T-helper 9 cell (primary cell): ENCODE data around the gene TBRG4.
"Not testable (repeated sequence)": the region's sequence is repeated elsewhere in the genome, so short reads cannot be mapped to it uniquely, and the experiment has no call there.

Source experiments
- DNase-seq: peaks from one replicate; pipeline ENCODE4 v3.0.0-alpha.2; 2020
- total RNA-seq, 2 donors: gene quantifications; one replicate each; lab custom pipeline; 2026; lab: John Stamatoyannopoulos, UW

The TBRG4 gene
- 77.0 to 115 reads per million in 2 donors for total RNA-seq

DNA sequence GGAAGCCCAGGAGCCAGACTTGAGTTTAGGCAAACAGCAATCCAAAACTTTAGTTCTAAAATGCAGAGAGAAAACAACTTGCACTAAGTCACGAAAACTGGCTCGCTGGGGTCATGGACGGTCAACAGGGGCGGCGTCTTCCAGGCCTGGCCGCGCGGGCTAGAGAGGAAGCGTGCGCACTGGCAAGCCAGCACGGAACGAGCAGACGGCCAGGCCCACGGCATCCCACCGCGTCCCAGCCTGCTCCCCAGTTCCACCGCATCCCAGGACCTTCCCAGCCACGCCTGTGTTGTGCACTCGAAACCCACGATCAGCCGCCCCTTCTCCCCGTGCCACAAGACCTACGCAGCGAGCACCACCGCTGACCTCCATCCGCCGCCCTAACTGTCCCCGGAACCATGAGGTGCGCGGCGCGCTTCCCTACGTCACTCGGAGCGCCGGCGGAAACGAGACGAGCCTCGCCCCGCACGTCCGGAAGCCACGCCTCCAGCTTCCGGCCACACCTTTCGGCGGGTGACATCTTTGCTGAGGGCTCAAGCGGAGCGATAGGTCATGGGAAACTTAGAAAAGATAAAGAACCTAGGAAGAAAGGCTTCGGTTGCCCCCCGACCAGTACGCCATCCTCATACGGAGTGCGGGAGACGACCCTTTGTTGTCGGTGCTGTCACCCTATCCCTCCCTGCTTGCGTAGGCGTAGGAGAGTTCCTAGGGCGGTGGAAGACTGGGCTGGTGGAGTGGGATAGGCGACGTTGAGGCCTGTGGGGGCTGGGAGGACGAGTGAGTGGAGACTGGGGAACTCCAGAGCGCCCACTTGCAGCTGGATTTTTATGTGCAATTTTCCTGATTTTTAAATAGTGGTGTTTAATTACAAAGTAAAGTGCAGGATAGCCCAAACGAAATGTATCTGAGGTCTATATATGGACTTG, at the start of gene TBRG4:
TSS of gene TBRG4 (minus strand) at position 400 of the 926 bp plus-strand sequence. CDS start 2,460 bp downstream, outside the sequence.
- DNase-seq, result peak; percentile 92

DNA sequence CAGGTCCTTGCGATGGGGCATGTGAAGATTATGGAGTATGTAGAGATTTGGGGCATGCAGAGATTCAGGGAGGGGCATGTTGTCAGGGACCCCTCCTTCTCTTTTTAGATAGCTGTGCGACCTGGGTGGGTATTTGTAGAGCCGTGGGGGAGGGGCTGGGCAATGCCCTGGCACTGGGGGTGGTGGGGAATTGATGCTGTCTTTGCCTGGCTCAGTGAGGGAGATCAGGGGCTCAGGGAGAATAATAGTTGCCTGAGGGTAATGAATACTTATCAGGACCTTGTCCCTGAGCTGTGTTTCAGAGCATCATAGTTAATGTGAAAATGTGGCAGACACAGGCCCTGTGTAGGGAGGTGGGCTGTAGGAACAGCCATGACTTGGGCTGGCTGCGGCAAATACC, 49.6 kb upstream of the TBRG4 start:
- DNase-seq, result no peak

DNA sequence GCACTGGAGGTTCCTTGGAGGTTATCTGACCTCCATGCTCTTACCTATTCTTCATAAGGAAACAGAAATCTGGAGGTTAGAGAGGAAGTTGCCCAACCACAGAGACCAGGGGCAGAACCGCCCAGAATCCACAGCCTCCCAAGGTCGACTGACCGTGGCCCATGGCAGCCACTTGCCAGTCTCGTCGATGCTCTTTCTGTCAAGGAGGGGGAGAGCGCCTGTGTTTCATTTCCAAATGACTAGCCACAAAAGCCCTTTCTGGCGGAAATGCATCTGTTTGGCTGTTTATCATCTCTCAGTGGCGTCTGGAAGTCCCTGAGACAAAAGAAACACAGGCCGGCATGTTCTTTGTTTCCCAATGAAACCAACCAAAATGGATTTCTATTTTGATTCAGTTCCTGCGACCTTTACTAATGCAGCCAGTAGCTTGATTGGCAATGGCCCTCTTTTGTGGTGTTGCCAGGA, 49.0 kb upstream of the TBRG4 start:
- DNase-seq, result no peak

DNA sequence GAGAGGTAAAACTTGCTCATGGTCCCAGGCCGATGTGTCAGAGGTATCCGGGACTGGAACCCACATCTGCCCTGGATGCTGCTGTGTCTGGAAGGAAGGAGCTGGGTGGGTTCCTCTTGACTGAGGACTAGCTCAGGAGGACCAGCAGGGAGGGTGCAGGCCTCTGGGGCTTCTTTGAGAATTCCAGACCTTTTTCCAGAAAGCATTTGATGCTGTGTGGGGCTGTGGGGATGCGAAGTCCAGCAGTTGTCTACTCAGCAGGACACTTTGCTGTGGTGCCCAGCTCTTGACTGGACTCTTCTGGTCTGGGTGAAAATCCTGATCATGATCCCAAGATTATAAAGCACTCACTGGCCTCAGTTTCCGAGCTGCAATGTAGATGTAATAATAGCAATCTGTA, 47.8 kb upstream of the TBRG4 start:
- DNase-seq, result no peak

DNA sequence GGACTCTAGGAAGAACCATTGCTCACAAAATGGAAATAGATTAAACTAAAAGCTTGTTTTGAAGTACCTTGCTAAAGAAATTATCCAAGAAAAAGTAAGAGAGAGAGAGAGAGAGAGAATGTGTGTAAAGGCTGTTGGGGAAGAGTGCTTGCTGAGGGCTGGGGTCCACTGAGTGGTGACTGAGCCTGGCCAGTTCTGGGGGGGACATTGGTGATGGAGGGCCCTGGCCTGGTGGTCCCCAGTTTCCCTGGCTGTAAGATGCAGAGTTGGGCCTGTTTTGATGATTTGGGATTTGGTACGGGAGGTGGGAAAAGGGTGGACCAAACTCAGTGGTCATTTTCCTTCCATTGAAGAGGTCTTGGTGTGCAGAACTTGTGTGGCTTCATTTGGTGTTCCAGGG, 47.0 kb upstream of the TBRG4 start:
- no peak for DNase-seq

DNA sequence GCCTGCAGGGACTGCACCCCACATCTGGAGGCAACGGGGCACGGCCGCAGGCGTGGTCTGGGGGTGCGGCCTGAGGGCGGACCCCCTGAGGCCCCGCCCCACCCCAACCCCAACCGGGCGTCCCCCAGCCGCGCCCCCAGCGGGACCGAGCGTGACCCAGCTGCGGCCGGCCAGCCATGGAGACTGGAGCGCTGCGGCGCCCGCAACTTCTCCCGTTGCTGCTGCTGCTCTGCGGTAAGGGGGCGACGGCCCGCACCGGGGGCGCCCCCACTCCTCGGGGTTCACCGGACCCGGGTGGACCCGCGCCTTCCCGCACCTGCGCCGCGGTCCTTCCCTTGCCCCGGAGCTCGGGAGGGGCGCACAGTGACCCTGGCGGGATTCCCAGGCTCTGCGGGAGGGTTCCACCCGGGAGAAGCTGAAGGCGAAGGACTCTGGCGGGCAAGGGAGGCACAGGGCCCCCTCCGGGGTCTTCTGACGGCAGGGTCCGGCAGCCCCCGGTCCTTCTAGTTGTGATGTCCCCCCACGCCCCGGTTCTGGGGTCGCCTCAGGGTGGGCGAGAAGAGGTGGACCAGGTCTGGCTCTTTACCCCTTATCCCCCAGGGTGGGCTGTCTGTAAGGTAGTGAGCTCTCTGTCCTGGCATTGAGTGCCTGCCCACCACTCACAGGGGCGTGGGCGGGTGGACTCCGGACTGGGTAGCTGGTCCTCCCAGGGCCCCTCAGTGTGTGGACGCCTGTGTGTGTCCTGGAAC, 46.3 kb upstream of the TBRG4 start, which contains the start of gene RAMP3:
TSS of gene RAMP3 (plus strand) at position 139 of the 749 bp plus-strand sequence. CDS start at position 177, 38 bp downstream.
- DNase-seq, result no peak

DNA sequence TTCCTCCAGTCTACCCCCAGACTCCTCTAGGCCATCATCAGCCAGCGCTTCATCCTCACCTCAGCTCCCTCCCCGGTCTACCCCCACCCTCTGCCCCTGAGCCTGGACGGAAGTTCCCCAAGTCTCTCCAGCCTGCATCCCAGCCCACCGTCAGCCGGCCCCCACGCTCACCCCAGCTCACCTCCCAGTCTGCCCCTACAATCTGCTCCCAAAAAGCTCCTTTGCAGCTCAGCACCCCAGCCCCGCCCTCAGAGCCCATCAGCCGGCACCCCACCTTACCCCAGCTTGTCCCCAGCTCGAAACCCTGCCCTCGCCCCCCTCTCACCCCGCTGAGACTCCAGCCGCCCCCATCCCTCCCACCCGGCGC, 45.8 kb upstream of the TBRG4 start:
- DNase-seq, result no peak

DNA sequence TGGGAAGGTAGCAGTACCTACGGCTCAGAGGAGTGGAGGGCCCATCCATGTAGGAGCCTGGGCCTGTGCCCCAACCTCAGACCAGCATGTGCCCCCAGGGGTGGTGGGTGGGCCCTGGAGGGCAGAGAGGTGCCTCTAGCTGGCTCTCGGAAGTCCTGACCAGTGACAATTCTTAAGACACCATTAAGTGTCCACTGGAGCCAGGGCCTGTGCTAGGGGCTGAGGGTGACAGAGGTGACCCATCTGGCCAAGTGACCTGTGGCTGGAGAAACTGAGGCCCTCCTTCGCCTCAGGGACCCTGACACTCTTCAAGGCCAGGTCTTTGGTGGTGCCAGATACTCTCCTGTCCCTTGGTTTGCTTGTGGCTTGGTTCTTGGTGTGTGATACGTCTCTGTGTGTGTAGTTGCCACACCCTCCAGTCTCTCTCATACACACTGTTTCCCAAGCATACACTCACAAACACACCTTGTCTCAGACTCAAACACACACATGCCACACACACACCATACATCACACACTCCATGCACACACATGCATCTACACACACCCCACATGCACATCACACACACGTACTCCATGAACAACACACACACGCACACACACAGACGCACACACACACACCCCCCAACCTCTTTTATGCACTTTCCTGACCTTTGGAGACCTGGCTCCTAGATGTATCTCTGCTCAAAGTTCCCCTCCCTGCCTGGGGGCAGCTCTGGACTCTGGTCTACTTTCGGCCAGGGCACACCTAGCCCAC, 45.2 kb upstream of the TBRG4 start:
- no peak for DNase-seq

DNA sequence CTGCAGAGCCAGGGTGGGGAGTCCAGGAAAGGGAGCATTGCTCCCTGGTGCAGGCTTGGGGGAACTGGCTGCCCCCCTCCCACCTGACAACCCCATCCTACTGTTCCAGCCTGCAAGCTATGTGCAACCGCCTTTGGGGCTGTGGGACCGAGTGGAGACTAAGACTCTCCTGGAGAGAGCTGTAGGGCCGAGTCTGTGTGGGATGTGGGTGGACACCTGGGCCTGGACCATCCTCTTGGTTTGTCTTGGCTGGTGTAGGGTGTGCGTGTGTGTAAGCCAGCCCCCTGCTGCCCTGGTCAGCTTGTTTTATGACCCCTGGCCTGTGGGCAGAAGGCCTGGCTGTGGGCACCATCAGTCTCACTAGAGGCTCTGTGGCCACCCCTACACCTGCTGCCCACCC, 44.4 kb upstream of the TBRG4 start:
- no peak for DNase-seq

DNA sequence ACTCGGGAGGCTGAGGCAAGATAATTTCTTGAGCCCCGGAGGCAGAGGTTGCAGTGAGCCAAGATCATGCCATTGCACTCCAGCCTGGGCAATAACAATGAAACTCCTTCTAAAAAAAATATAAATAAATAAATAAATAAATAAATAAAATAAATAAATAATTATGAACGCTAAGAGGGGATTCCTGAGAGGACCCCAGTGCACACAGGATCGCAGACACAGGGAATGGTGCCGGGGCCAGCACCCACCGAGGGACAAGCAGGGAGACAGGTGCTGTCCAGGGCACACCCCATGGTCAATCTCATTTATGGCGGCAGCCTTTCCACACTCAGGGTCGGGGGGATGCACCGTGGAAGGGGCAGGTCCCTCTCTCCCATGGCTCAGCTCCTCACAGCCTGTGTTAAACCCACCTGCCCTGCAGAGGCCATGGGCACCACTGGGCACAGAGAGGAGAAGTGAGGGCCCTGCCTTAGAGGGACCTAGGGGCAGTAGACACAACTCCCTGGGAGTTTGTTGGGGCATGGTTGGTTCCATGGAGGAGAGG, 43.9 kb upstream of the TBRG4 start:
- DNase-seq, result no peak

DNA sequence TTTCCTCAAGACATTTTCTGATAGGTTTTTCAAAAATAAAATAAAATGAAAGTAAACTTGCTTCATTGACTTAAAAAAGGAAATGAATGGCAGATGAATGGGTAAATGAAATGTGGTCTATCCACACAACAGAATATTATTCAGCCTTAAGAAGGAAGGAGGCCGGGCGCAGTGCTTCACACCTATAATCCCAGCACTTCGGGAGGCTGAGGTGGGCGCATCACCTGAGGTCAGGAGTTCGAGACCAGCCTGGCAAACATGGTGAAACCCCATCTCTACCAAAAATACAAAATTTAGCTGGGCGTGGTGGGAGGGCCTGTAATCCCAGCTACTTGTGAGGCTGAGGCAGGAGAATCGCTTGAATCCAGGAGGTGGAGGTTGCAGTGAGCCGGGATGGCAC, 42.4 kb upstream of the TBRG4 start:
- not testable (repeated sequence) for DNase-seq

DNA sequence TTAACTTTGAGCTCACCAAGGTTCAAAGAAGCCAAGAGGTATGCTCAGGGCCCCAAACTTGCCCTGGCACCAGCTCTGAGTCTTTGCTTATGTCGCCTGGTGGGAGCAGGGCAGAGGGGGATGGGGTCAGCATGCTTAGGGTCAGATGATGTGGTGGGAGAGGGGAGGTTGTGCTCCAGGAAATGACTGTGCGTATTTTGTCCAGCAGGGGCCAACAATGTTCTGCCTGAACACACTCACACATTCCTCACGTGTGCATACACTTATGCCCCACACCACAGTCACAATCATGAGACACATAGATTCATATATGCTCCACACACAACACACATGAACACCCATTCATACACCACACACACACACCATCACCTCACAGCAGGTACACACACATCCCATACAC, 41.7 kb upstream of the TBRG4 start:
- no peak for DNase-seq

DNA sequence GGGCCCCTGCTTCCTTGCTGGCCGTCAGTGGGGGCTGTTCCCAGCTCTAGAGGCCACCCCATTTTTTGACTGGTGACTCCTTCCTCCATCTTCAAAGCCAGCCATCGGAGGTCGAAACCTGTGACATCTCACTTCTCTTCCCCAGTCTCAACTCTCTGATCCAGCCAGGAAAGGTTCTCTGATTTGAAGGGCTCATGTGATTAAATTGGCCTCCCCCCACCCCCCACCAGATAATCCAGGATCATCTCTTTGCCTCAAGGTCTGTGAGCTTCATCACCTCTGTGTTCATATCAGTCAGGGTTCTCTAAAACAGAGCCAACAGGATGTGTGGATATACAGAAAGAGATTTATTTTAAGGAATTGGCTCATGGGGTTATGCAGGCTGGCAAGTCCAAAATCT, 40.5 kb upstream of the TBRG4 start:
- no peak for DNase-seq

DNA sequence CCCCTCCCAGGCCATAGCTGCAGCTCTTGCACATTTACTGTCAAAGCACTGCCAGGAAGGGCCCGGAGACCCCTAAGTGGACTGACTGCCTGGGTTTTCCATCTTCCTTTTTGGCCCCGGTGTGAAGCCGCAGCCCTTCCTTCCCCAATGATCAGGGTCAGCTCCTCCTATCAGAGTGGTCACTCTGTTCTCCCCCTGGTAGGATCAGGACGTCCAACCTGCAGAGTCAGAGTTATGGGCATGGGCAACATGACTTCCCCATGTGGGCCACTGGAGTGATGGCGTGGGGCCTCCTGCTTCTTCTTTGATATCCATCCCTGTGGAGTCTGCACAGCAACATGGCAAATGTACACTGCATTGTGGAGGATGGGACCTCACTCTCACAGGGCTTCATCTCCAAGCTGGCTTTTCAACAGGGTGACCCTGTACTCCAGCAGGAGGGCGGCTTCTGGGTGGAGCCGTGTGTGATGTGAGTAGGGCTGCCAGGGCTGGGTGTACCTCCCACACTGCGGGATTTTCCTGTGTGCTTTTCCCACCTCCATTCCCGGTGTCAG, 39.7 kb upstream of the TBRG4 start:
- no peak for DNase-seq

DNA sequence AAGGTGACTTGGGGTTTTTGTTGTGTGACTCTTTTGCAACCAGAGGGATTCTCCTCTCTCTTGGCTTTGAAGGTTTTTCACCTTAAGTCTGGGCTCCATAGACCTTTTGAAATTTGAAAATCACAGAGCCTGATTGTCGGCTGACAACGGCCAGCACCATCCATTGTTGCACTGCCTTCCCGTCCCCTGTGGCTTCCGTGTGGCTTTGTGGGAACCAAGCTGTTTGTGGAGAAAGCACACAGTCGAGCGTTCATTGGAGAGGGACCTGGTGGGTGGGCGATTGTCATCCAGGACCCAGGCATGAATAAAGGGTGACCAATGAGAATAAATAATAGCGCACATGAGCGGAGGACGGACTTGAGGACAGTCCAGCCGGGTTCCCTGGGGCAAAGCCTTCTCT, 38.7 kb upstream of the TBRG4 start:
- DNase-seq, result no peak

DNA sequence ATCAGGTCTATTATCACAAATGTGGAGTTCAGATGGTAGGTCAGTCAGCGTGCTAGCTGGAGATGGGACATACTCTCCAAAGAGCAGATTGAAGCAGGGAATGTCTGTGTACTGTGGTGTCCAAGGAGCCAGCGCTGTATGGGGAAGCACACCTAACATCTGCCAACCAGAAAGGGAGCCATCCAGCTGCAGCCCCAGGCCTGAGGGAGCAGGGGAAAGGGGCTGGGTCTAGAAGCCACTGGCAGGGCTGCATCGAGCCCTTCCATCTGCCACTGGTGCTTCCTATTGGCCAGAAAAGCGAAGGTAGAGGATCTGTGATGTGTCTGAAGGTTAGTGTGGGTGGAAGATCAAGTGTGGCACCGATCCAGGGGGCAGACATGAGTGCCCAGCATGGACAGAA, 38.1 kb upstream of the TBRG4 start:
- DNase-seq, result no peak

DNA sequence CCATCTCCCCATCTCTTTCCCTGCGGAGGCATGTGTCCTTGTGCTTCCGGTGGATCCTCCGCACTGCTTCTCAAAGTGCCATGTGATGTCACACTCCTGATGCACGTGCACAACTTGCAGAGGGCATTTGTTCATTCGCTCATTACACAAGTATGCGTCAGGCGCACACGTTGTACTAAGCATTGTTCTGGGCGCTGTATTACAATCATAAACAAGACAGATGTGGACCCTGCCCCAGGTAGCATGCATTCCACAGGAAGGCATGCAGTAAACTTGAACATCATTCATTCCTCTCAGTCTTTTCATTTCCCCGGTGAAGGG, 37.1 kb upstream of the TBRG4 start:
- DNase-seq, result no peak

DNA sequence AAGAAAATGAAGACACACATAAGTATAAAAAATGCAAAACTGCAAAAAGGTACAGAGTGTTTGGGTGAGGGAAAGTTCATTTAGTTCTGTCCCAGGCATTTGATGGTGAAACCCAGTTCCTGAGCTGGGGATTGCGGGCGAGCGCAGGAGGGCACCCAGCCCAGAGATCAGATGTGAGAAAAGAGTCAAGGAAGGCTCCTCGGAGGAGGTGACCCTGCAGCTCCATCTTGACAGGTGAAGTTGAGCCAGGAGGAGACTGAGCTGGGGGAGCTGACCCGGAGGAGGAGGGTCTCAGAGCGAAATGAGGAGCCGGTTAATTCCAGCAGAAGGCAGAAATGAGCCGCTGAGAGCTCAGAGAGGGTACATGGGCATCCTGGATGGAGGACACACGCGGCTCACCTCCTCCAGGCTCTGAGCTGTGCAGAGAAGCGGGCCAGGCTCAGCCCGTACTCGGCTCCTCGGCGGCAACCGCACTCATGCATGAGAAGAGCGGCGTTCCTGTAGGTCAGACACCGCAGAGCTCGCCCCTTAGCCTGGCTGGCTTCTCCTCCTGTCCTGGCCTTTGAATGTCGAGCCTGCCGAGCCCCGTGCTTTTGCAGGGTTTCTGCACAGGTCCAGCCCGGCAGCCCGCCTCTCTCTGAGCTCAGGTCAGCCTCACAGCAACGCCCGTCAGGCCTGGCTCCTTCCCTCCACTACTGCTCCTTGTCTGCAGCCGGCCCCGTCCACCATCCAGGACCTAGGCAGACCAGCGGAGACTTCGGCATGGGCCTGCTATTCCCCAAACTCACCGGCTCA, 36.6 kb upstream of the TBRG4 start:
- no peak for DNase-seq

DNA sequence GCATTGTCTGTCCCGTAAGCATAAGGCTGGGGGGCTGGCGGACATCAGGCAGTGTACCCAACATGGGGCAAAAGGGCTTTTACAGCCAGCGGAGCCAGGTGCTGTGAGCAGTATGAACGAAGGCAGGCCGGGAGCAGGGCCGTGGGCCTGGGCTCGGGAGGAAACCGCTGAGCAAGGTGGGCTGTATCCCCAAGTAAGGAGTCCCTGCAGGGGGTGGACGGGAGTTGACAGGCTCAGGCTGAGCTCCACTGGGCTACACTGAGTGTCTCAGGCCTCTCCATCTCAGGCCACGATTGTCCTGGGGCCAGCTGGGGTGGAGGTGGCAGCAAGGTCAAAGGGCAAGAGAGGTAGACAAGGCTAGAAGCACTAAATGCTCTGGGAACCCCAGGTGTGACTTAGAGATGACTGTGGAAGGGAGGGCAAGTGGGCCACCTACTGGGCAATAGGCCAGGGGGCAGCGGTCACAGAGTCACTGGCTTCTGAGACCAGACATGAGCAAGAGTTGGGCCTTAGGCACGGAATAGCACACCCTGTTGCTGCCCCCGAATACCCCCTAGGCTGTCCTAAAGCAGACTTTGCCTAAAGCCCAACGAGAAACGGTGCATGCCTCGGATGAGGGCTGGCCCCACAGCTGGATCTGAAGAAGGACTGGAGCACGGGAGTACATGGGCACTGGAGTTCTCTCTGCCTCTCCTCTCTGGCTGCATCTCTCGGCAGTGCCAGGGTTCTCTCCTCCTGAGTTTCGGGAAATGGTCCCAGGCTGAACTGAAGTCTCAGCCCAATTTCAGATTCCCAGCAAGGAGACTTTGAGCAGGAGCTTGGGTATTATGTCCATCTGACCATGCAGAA, 35.3 kb upstream of the TBRG4 start:
- DNase-seq, result no peak

DNA sequence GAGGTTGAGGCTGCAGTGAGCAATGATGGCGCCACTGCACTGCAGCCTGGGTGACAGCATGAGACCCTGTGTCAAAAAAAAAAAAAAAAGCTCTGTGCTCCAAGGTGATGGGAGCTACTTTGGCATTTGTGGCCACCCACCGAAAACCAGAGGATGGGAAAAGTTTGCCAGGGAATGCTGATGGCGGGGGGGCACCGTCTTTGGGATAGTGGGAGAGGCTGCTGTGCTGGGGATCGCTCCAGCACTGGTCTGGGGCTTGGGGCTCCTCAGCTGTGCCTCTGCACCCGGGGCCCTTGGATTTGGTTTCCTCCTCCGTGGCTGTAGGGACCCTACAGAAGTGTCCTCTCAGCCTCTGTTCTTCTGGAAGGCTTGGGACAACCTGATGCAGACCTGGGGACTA, 34.4 kb upstream of the TBRG4 start:
- DNase-seq, result no peak

DNA sequence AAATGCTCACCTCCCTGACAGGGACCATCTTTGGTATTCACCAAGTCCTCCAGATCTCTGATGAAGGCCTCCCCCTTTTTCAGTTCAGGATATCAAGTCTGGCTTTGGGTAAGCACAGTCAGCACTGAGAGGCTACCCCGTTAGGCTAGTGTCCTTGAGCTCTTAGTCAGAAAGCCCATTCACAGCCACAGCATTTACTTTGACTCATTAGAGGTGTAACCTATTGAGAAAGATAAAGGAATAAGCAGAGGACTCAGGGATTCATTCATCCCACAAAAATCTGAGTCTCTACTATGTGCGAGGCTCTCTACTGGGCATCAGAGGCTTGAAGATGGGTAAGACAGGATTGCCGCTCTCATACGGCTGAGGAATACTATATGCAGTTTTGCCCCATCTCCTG, 32.1 kb upstream of the TBRG4 start:
- DNase-seq, result no peak
